GM18505 (cell line): Measurements from ENCODE around the gene BBS9.

Experiments used
- ATAC-seq: cut with Tn5 transposase; IDR thresholded peaks from one replicate; pipeline ENCODE4 v1.9.1; 2021; ENCODE audit not compliant: unreplicated experiment
- POLR2A ChIP-seq: IDR thresholded peaks from 4 replicates; pipeline ENCODE4 v1.6.1; 2011; ENCODE audit warnings: borderline replicate concordance; ENCODE audit not compliant: insufficient read depth, insufficient read length; ENCODE audit errors: extremely low read depth

The BBS9 gene

GRCh38 chr7:33152087-33152486, 22.7 kb downstream of the BBS9 start:
- no peak for ATAC-seq
- TF ChIP-seq POLR2A, result no peak

GRCh38 chr7:33155811-33156210, 26.4 kb downstream of the BBS9 start:
- no peak for ATAC-seq

GRCh38 chr7:33156441-33156840, 27.1 kb downstream of the BBS9 start:
- TF ChIP-seq POLR2A, result no peak
- no peak for ATAC-seq

More at GRCh38 chr7:33155811-33156210, 26.4 kb downstream of the BBS9 start:
- no peak for TF ChIP-seq POLR2A

GRCh38 chr7:33157311-33157710, 27.9 kb downstream of the BBS9 start:
- TF ChIP-seq POLR2A, result no peak
- no peak for ATAC-seq

- ATAC-seq, result no peak
- no peak for TF ChIP-seq POLR2A
Measured at GRCh38 chr7:33157781-33158180, 28.4 kb downstream of the BBS9 start.

GRCh38 chr7:33177876-33178275, 48.5 kb downstream of the BBS9 start:
- no peak for ATAC-seq
- no peak for TF ChIP-seq POLR2A

- TF ChIP-seq POLR2A, result no peak
- no peak for ATAC-seq
Measured at GRCh38 chr7:33179519-33179918, 50.2 kb downstream of the BBS9 start.

- TF ChIP-seq POLR2A, result no peak
- no peak for ATAC-seq
Measured at GRCh38 chr7:33183504-33183903, 54.1 kb downstream of the BBS9 start.

GRCh38 chr7:33184828-33185227, 55.5 kb downstream of the BBS9 start:
- no peak for ATAC-seq
- TF ChIP-seq POLR2A, result no peak

GRCh38 chr7:33185786-33186185, 56.4 kb downstream of the BBS9 start:
- ATAC-seq, result peak; percentile 80
- no peak for TF ChIP-seq POLR2A

- ATAC-seq, result no peak
- TF ChIP-seq POLR2A, result no peak
Measured at GRCh38 chr7:33186192-33186591, 56.8 kb downstream of the BBS9 start.

GRCh38 chr7:33190688-33191304, 61.4 kb downstream of the BBS9 start:
- TF ChIP-seq POLR2A, result no peak
- no peak for ATAC-seq

- no peak for TF ChIP-seq POLR2A
- peak; percentile 82 for ATAC-seq
Measured at GRCh38 chr7:33191340-33191739, 62.0 kb downstream of the BBS9 start.

GRCh38 chr7:33192695-33193291, 63.4 kb downstream of the BBS9 start:
- no peak for ATAC-seq
- no peak for TF ChIP-seq POLR2A
